NT2/D1 (cell line): ENCODE data around the gene KLHDC8B.
"Not testable (repeated sequence)": the region's sequence is repeated elsewhere in the genome, so short reads cannot be mapped to it uniquely, and the experiment has no call there.

Experiments
- SUZ12 ChIP-seq: IDR thresholded peaks from 2 replicates; pipeline ENCODE4 v1.6.1; 2011; ENCODE audit not compliant: insufficient read length, insufficient read depth; ENCODE audit errors: extremely low read depth
- YY1 ChIP-seq: IDR thresholded peaks from 2 replicates; pipeline ENCODE4 v1.6.1; 2011; ENCODE audit not compliant: insufficient read length, insufficient read depth
- ZNF274 ChIP-seq: IDR thresholded peaks from 2 replicates; pipeline ENCODE4 v1.6.1; 2011; ENCODE audit warnings: mild to moderate bottlenecking, low read depth, low read length

DNA sequence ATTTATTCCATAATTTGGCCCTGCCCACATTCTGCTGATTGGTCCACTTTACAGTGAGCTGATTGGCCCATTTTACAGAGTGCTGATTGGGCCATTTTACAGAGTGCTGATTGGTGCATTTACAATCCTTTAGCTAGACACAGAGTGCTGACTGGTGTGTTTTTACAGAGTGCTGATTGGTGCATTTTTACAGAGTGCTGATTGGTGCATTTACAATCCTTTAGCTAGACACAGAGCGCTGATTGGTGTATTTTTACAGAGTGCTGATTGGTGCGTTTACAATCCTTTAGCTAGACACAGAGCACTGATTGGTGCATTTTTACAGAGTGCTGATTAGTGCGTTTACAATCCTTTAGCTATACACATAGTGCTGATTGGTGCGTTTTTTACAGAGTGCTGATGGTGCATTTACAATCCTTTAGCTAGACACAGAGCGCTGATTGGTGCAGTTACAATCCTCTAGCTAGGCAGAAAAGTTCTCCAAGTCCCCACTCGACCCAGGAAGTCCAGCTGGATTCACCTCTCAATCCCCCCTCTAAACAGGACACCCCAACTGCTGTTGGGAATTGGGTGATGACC is 49.7 kb downstream of the KLHDC8B start:
- TF ChIP-seq YY1, SUZ12, ZNF274: not testable (repeated sequence)
